Stimulated activated CD4-positive, alpha-beta T cell treated with anti-CD3 and anti-CD28 coated beads, Interleukin-15, amount 100 ng/mL, for 48 hours (primary cell): ENCODE data around the gene TMEM178B.

Experiments
- DNase-seq, 2 donors: peaks; one replicate each; pipeline ENCODE4 v3.0.0-alpha.2; 2020; ENCODE audit warnings: low read depth in 2 of 2

The TMEM178B gene

DNA sequence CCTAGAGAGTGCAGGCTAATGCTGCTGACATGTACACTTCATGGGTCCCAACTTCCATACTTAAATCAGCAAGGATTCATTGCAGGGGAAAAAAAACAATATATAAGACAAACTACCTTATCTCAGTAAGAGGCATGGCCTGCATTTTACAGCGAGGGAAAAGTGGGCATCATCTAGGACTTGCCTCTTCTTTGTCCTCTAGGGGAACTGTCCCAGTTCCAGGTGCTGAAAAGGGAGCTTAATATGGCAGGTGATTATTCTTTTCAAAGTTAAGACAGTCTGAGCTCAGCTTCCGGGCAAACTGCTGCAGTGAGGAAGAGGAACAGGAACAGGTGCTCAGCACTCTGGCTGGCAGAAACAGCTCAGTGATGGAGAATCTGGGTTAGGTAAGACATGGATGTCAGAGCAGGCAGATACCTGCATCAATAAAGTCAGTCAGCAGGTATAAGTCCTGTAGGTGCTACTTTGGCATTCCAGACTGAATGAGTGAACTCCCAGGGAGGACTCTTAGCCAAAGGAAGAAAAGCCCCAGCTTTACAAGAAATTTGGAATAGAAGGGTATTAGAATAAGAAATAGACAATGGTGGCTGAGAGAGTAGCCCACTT, 147.2 kb downstream of the TMEM178B start:
- no peak for DNase-seq

DNA sequence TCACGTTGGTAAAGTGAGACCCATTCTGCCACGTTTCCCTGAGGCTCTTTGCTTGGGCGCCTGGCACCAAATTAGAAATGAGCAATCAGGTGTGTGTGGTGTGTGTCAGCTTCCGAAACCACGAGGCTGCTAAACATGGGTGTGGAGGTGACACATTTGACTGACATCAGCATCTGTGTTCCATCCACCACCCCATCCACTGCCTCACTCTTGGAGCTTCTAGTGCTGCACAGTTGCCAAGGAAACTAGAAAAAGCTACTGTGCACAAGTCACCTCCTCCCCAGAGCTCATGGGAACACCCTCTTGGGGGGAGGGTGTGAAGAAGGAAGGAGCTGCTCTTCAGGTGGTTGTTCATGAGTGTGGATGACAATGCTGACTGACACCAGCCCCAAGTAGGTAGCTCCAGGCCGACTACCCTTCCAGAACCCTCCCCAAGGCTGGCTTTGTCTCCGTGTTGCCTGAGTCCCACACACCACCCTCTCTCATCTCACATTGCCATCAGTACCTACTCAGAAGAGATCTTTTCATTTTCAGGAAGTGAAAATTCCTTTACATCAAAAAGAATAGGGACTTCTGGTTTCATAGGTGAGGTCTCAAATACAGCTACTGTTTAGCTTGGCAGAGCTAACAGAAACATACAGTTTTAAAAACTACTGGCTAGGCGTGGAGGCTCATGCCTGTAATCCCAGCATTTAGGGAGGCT, 152.2 kb downstream of the TMEM178B start:
- no peak for DNase-seq

DNA sequence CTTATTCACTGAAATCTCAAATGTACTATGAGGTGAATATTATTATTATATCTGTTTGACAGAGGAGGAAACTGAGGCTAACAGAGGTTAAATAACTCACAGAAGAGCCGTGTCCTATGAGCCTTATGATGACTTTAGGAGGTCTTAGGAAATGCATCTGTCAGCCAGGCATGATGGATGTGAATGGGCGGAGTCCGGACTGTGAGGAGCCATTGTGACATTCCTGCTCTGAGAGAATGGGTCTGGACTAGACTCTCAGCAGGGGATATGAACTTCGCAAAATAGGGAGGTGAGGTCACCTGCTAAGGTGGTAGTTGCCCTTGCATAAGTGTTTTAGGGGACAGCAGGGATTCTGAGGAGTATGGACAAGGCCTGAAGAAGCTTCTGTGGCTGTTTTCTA, 153.6 kb downstream of the TMEM178B start:
- no peak for DNase-seq

DNA sequence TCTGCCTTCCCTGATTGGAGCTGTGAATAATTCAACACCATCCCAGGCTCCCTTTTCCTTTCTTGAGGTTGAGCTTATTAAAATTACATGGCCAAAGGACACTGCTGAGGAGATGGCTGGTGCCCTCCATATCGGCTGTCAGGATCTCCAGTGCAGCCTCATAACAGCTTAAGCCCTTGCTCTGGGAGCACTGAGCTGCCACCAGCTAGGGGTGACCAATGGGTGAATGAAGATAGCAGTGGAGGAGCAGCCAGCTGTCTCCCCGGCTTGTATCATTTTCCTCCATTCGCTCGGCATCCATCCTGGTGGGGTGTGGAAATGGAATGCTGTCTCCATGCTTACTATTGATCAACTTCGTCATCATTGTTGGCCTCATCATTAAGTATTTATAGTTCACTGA, 154.6 kb downstream of the TMEM178B start:
- DNase-seq, result no peak

DNA sequence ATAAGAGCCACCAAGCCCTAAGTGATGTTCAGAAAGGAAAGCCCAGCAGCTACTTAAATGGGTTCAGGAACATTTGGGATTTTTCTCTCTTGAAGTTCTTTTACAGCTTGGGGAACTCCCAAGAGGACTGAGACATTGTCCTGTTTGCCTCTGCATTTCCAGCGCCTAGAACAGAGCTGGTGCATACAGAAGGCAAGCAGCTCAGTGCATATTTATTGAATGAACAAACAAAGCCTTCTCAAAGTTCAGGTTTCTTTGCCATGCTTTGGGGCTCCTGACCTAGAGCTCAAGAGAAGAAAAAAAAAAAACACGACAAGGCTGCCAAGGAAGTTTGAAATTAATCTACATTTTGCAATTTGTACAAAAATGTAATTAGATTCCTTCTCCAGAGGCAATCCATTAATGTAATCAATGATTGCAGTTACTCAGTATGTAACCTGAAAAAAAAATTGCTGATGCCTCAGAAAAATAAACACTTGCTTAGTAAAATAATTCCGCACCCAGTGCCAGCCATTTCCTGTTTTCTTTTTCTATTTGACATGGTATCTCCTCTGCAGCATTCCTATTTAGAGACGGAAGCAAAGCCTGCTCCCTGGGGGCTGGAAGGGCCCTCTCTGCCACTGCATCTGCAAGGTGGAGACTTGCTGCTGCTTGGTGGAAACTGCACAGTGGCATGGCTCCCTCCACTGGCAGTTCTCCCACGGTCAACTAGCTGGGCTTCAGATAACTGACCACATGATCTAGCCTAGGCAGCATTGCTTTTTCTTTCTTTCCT, 157.3 kb downstream of the TMEM178B start:
- DNase-seq, result no peak

DNA sequence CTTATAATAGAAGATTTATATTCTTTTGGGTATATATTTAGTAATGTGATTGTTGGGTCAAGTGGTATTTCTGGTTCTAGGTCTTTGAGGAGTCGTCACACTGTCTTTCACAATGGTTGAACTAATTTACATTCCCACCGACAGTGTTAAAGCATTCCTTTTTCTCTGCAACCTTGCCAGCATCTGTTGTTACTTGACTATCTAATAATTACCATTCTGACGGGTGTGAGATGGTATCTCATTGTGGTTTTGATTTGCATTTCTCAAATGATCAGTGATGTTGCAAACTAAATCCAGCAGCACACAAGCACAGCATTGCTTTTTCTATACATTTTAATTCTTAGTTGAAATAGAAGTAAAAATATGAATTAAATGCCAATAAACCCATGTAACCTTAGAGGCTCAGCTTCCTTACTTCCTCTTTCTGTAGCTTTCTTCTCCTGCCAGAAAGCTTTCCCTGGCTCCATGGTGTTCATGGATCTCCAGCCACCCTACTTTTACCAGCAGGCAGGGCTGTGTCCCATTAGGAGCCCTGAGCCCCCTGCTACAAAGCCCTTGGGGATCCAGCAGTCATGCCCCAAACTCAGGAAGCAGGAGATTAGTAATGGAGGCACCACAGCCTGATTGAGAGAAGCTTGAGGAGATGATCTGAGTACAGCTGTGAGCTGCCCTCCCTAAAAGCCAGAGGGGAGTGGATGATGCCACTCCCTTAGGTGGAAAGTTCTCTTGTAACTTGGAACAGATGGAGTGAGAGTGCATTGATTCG, 158.6 kb downstream of the TMEM178B start:
- no peak for DNase-seq

DNA sequence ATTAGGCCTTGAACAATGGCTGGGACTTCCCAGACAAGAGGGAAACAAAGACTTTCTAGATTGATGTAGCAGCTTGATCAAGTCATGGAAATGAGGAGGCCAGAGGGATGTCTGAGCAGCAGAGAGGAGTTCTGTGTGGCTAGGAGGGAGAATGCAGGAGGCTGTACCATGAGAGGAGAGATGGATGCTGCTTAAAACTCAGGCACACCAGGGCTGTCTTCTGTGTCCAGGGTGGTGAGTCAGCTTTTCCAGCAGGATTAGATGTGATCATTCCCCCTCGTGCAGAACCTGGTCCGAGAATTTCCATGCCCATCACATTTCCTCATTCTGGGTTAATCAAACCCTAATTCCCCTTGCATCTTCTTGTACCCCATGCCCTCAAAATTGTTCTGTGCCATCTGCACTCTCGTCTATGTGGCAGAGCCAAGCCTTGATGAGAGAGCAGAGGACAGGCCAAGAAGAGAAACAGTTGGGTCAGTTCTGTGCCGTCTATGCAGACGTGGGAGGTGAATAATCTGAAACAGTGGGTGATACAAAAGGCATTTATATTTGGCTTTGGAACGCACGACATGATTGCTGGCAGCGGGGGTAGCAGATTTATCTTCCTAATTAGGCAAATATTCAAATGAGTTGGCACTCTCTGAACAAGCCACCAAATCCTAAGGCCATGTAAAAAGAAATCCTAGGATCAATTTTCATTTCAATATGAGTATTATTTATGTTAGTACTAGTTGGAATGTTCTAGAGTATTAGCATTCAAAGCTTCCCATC, 160.7 kb downstream of the TMEM178B start:
- DNase-seq, result no peak

DNA sequence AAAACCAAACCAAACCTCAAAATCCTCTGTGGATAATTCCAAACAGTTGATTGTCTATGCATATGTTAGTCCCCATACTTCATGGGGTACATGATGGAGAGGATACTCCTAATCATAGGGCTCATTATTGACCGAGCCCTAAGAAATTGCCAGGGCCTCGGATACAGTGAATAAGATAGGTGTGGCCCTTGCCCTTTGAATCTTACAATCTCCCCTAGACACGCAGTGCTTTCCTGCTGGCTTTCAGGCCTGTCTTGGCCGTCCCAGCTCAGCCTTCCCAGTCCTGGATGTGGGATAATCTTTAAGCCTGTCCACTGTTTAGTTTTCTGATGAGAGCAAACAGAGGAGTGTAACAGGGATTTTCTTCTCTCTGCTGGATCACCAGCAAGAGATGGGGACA, 161.8 kb downstream of the TMEM178B start:
- no peak for DNase-seq

DNA sequence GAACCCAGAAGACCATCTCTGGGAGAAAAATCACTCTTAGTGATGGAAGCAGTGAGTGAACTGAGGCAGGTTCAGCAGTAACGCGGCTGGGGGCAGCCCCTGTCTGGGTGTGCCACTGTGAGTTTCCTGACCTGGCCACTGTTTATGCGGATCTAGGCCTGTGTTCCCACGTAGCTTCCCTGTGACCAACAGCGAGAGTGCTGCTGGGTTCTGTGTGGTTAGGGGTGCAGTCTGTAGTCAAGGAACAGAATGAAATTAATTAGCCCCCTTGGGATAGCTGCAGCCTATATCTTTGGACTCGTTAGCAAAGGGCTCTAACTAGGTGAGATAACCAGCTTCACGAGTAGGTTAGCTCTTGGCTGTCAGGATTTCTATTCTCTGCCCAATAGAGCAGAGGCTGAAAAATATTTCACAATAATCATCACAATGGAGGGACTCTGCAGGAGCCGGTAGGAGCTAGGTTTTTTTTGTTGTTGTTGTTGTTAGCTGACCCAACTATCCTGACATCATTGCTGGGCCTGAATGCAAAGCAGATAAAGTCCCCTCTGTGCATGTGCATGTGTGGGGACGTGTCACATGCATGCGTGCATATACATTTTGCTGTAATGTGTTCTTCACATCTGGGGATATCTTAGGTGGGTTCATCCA, 164.9 kb downstream of the TMEM178B start:
- DNase-seq, result no peak

DNA sequence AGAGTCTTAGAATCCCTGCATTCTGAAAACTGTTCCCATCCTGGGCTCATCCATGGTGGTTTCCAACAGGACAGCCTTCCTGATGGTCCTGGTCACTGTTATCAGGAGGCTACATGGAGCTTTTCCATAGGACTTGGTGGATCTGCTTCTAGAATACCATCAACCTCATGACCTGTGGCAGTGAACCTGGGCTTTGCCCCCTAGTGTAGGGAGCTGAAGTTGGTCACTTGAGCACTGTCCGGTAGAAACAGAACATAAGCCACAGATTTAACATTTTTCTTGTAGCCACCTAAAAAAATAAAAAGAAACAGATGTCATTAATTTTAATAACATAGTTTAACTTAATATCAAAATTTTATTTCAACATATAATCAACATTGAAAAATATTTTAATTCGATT, 165.8 kb downstream of the TMEM178B start:
- no peak for DNase-seq

DNA sequence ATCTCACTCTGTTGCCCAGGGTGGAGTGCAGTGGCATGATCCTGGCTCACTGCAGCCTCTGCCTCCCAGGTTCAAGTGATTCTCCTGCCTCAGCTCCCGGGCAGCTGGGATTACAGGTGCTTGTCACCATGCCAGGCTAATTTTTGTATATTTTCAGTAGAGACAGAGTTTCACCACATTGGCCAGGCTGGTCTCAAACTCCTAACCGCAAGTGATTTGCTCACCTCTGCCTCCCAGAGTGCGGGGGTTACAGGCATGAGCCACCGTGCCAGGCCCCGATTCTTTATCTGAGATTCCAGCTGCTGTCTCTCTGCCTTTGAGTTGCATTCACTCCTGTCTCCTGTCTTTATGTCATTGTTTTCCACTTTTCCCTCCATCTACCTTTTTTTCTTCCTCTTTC, 168.7 kb downstream of the TMEM178B start:
- DNase-seq, result no peak

DNA sequence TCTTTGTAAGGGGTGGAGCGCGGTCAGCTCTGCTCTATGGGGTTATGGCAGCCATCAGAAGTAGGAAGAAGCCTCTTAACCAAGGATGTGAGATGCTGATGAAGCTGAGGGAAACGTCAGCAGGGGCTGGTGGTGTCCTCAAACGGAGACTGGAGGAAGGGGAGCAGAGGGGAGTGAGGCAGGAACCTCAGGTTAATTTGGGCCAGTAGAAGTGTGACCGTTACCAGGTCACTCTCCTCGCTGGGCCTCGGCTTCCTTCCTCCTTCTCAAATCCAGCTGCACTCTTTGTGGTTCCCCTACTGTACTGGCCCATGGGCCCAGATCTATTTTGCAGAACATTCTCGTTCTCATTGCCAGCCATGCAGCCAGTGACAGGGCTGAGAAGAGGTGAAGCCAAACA, 169.5 kb downstream of the TMEM178B start:
- no peak for DNase-seq

DNA sequence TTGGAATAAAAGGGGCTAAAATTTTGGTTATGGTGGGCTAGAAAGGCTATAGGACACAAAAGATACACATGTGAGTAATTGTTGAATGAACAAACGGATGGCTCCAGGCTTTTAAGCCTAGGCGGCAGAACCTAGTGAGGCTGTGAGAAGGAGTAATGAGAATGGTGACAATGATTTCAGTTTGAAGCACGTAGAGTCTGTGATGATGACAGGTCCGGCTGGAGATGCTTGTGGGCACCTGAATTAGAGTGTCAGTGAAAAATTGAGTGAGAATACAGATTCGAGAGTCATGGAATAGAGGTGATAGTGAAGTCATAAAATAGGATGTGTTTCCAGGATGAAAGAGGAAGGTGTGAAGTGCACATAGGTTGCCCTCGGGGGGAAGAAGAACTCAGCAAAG, 170.6 kb downstream of the TMEM178B start:
- no peak for DNase-seq

DNA sequence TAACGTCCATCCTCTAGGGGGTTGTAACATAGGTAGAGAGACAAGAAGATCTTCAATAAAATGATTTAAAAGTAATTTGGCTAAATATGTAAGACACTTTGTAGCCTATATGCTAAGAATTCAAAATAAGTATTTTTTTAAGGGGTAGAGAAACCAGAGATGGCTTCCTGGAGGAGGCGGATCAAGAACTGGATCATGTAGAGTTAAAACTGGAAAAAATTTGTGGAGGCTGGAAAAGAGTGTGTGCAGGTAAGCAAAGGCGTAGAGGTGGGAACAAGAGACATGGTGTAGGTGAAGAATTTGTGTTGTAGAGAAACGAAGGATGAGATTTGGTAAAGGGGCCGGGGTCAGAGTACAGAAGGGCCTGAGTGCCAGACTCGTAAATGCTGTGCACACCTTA, 172.6 kb downstream of the TMEM178B start:
- DNase-seq, result no peak

DNA sequence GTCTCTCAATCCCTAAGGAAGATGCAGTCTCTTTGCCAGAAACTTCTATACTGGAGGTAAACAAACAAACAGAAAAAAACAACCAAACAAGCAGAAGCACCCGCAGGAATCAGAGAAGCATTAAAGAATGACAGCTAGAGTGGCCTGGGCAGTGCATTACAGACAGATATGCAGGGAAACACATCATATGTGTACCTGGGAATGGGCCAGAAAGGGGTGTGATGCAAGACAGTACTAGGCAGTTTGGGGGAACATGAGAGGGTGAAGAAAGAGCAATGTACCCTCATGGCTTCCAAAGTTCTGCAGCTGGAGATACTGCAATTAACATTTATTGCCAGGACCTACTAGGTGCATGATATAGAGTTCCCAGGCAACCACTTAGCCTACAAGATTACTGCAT, 177.3 kb downstream of the TMEM178B start:
- no peak for DNase-seq

DNA sequence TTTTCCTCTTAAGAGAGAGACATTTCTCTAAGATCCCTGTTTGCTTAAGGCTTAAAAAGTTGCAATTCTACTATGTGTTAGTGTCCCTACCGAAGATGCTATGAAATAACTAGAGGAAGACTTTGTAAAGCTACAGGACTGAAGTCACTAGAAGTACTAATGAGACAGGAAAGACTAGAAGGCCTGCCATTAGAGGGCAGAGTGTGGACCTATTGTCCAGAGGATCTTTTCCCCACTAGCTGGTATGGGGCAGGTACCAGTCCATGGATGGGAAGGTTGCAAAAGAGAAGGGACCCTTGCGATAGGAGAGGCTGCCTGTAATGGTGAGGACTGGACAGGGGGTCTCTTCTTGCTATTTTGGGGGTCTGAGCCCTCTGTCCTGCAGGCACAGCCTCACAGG, 178.1 kb downstream of the TMEM178B start:
- DNase-seq, result no peak

DNA sequence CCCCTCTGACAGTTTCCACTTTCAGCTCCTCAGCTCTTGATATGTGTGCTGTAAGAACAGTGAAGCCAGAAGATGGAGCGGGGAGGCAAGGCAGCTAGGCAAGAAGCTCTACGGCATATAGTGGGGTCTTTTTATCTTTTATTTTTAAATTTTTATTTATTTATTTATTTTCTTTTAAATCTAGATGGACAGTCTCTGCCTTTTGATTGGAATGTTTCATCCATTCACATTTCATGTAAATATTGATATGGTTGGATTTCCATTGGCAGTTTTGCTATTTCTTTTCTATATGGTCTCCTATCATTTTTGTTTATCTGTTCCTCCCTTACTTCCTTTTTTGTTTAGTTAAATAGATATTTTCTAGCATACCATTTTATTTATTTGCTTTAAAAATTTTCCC, 183.7 kb downstream of the TMEM178B start:
- DNase-seq, result no peak

DNA sequence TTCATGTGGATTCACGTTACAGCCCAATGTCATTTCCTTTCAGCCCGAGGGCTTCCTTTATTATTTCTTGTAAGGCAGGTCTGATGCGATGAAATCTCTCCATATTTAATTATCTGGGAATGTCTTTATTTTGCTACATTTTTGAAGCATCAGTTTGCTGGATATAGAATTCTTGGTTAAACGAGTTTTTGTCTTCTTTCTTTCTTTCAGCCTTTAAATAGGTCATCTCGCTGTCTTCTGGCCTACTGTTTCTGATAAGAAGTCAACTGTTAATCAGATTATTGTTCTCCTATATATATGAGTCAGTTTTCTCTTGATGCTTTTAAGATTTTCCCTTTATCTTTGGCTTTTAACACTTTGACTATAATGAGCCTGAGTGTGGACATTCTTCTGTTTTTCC, 184.7 kb downstream of the TMEM178B start:
- DNase-seq, result no peak

DNA sequence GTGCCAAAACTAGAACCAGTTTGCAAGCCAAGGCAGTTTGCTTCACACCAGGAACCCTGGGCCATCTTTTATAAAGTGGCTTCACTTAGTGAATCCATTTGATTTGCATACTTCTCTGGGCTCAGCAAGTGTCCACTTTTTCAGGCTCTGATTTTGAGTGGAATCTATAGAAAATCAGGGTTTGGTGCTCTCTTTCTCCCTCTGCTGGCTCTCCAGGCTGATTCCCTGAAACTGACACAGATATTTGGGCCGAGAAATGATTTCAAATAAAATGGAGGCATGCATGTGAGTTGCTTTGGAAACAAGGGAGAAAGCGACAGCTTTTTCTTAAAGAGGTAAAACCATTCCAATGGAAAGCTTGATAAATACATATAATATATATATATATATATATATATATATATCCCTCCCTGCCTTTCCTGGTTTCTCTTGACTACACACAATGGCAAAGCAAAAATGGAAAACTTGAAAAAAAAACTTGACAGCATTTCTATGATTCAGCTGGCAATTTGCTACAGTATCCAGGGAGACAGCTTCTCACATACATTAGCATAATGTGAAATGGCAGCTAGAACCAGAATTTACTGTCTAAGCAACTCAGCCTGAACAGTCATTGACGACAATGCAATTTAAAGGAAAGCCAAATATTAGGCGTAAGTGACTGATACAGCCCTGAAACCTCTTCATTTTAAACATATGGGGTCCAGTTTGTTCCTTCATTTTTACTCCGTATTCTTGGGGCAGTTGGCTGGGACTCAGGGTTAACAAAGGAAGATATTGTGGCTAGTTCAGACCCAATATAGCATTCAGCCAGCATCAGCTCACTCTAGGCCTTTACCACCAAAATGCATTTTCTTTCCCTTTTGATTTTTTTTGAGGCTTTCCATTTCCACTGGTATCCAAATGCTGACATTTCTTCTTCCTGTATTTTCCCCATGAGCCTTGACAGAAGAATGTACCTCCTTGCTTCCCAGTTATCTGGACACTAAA, 188.5 kb downstream of the TMEM178B start:
- no peak for DNase-seq

DNA sequence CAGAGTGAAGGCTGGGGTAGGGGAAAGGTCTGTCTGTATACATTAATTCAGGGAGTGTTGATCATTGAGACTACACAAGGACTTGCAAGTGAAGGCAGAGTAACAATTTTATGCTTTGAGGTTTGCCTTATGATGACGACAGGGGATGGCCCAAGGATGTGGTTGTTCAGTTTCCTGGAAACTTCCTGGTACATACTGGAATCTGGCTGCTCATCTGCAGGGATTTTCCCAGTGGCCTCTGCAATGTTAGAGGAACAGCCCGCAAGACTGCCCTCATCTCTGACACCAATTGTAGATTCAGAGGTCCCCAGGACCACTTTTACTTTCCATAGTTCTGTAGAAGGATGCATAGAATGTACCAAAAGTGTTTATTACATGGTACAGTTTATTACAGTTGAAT, 189.6 kb downstream of the TMEM178B start:
- no peak for DNase-seq
